HCT116 (cell line): ENCODE results near the gene DDX47. TPM values are rescaled to one million over a fixed set of nuclear protein-coding genes. Genes with fewer than 3 reads are reported as not detected.

ENCODE experiments used
- ATAC-seq: fragments of 200-7000 bp; cut with Tn5 transposase; 2 replicates; pipeline ENCODE4 v1.9.1; 2020; ENCODE audit warnings: mild to moderate bottlenecking, moderate library complexity
- BruUV-seq: library from RNA; stranded (reverse); fragments of 400-500 nt; replicated peaks from 2 replicates; lab custom pipeline; 2021; lab: Mats Ljungman, UMichigan
- CTCF ChIA-PET: fragments of 300-600 bp; sonication (Branson Sonifier 250); formaldehyde crosslinking; loops from one replicate; lab custom pipeline; 2021; ENCODE audit warnings: antibody characterized with exemption; lab: Charles Lee
- POLR2A ChIA-PET: fragments of 300-600, 350-600 bp; sonication (Branson Sonifier 250); formaldehyde crosslinking; loops from one replicate; lab custom pipeline; 2021; ENCODE audit warnings: antibody characterized with exemption; lab: Charles Lee
- RAD21 ChIA-PET, 2 experiments: fragments of 300-600 bp; sonication (Branson Sonifier 250); formaldehyde crosslinking; loops; one replicate each; lab custom pipeline; 2023; ENCODE audit warnings: low total read pairs in 2 of 2; ENCODE audit not compliant: uncharacterized antibody in 2 of 2, unreplicated experiment in 2 of 2, low non-redundant PET in 1 of 2; lab: Charles Lee
- DNase-seq: peaks from one replicate; pipeline ENCODE4 v3.0.0-alpha.2; 2010; ENCODE audit warnings: low read depth, low spot score
- H2AFZ ChIP-seq: fragments of 200-600 bp; shearing (Covaris generic), sonication (generic); 2 replicates; pipeline ENCODE4 v1.6.1; 2017; ENCODE audit warnings: low read depth, mixed run types, mixed read lengths, antibody characterized with exemption, low read length; ENCODE audit not compliant: poor library complexity, severe bottlenecking
- H3K27ac ChIP-seq: 2 replicates; pipeline ENCODE4 v1.5.1; 2012; ENCODE audit warnings: low read depth, low read length
- H3K27me3 ChIP-seq: fragments of 200-600 bp; sonication (generic); 2 replicates; pipeline ENCODE4 v1.6.1; 2016; ENCODE audit warnings: mixed run types, low read length, mixed read lengths; ENCODE audit not compliant: insufficient read depth
- H3K36me3 ChIP-seq, 2 experiments: fragments of 200-500 bp in 1 of 2; fragments of 200-600 bp in 1 of 2; sonication (Bioruptor generic) in 1 of 2; sonication (generic) in 1 of 2; 2 replicates each; pipeline versions ENCODE4 v1.5.1 to v1.6.1; 2014 to 2016; ENCODE audit warnings: low read length in 2 of 2, inconsistent platforms in 1 of 2, mixed read lengths in 1 of 2, mixed run types in 1 of 2; ENCODE audit not compliant: insufficient read depth in 2 of 2, control insufficient read depth in 1 of 2
- H3K4me1 ChIP-seq, 2 experiments: fragments of 200-600 bp in 1 of 2; sonication (generic) in 1 of 2; 2 replicates each; pipeline versions ENCODE4 v1.5.1 to v1.6.1; 2012 to 2017; ENCODE audit warnings: low read length in 2 of 2, inconsistent platforms in 1 of 2, mild to moderate bottlenecking in 1 of 2, mixed read lengths in 1 of 2, mixed run types in 1 of 2, moderate library complexity in 1 of 2; ENCODE audit not compliant: insufficient read depth in 2 of 2, control insufficient read depth in 1 of 2
- H3K4me2 ChIP-seq: fragments of 200-600 bp; sonication (generic); 2 replicates; pipeline ENCODE4 v1.6.1; 2017; ENCODE audit warnings: mixed run types, low read length, mixed read lengths
- H3K4me3 ChIP-seq, 2 experiments: fragments of 200-600 bp in 1 of 2; sonication (generic) in 1 of 2; replicated peaks in 1 of 2; 2 replicates each; pipeline ENCODE4 v1.5.1; 2011 to 2016; ENCODE audit warnings: low read length in 2 of 2, control low read depth in 1 of 2, low read depth in 1 of 2, mild to moderate bottlenecking in 1 of 2, mixed read lengths in 1 of 2, mixed run types in 1 of 2
- H3K79me2 ChIP-seq: fragments of 200-600 bp; sonication (generic); 2 replicates; pipeline ENCODE4 v1.6.1; 2017; ENCODE audit warnings: mild to moderate bottlenecking, mixed run types, low read length, moderate library complexity, mixed read lengths; ENCODE audit not compliant: insufficient read depth
- H3K9ac ChIP-seq: fragments of 200-600 bp; sonication (generic); 2 replicates; pipeline ENCODE4 v1.6.1; 2016; ENCODE audit warnings: low read length, mixed read lengths
- H3K9me2 ChIP-seq: fragments of 200-600 bp; sonication (generic), shearing (Covaris generic); 2 replicates; pipeline ENCODE4 v1.6.1; 2017; ENCODE audit warnings: mixed run types, mild to moderate bottlenecking, moderate library complexity; ENCODE audit not compliant: insufficient read depth
- H3K9me3 ChIP-seq, 2 experiments: fragments of 200-500 bp in 1 of 2; fragments of 200-600 bp in 1 of 2; sonication (Bioruptor generic) in 1 of 2; sonication (generic) in 1 of 2; 2 replicates each; pipeline ENCODE4 v1.6.1; 2014 to 2017; ENCODE audit warnings: low read length in 2 of 2, mixed read lengths in 2 of 2, inconsistent platforms in 1 of 2, low read depth in 1 of 2, mild to moderate bottlenecking in 1 of 2, mixed run types in 1 of 2, moderate library complexity in 1 of 2; ENCODE audit not compliant: control insufficient read depth in 1 of 2, insufficient read depth in 1 of 2
- H4K20me1 ChIP-seq: fragments of 200-600 bp; sonication (generic), shearing (Covaris generic); 2 replicates; pipeline ENCODE4 v1.6.1; 2017; ENCODE audit warnings: mixed run types, mild to moderate bottlenecking, moderate library complexity; ENCODE audit not compliant: insufficient read depth
- ATF3 ChIP-seq: IDR thresholded peaks from 2 replicates; pipeline ENCODE4 v1.6.1; 2012
- CBX3 ChIP-seq: IDR thresholded peaks from 2 replicates; pipeline ENCODE4 v1.6.1; 2012; ENCODE audit warnings: low read depth
- ELF1 ChIP-seq: IDR thresholded peaks from 2 replicates; pipeline ENCODE4 v1.6.1; 2012; ENCODE audit warnings: low read depth, borderline replicate concordance
- EZH2 ChIP-seq: fragments of 200-600 bp; sonication (generic); IDR thresholded peaks from 2 replicates; pipeline ENCODE4 v1.6.1; 2017; ENCODE audit warnings: antibody characterized with exemption, mixed run types
- EZH2phosphoT487 ChIP-seq: fragments of 200-600 bp; IDR thresholded peaks from 2 replicates; pipeline ENCODE4 v1.6.1; 2018; ENCODE audit warnings: antibody characterized with exemption, borderline replicate concordance
- FOSL1 ChIP-seq: IDR thresholded peaks from 2 replicates; pipeline ENCODE4 v1.6.1; 2012; ENCODE audit warnings: low read depth
- POLR2AphosphoS5 ChIP-seq: IDR thresholded peaks from 2 replicates; pipeline ENCODE4 v1.6.1; 2011; ENCODE audit warnings: mild to moderate bottlenecking, low read depth, low read length, moderate library complexity
- RAD21 ChIP-seq: IDR thresholded peaks from 2 replicates; pipeline ENCODE4 v1.6.1; 2012; ENCODE audit warnings: low read depth, mild to moderate bottlenecking
- SIN3A ChIP-seq: IDR thresholded peaks from 2 replicates; pipeline ENCODE4 v1.6.1; 2012; ENCODE audit warnings: low read depth
- SP1 ChIP-seq: IDR thresholded peaks from 2 replicates; pipeline ENCODE4 v1.6.1; 2012; ENCODE audit warnings: low read depth
- SRF ChIP-seq: IDR thresholded peaks from 2 replicates; pipeline ENCODE4 v1.6.1; 2012; ENCODE audit warnings: low read depth
- TCF7L2 ChIP-seq: IDR thresholded peaks from 2 replicates; pipeline ENCODE4 v1.7.0; 2011; ENCODE audit warnings: borderline replicate concordance, inconsistent platforms; ENCODE audit not compliant: insufficient read depth, insufficient read length; ENCODE audit errors: extremely low read depth
- YY1 ChIP-seq: IDR thresholded peaks from 2 replicates; pipeline ENCODE4 v1.6.1; 2011; ENCODE audit warnings: low read length, low read depth, moderate library complexity, mild to moderate bottlenecking; ENCODE audit not compliant: insufficient replicate concordance; ENCODE audit errors: extremely low read depth
- ZFX ChIP-seq: fragments of 450-650 bp; IDR thresholded peaks from 2 replicates; pipeline ENCODE4 v1.6.1; 2017
- ZNF274 ChIP-seq: fragments of 200-500 bp; sonication (Bioruptor generic); IDR thresholded peaks from 2 replicates; pipeline ENCODE4 v1.6.1; 2014; ENCODE audit warnings: mild to moderate bottlenecking, low read depth, low read length, inconsistent platforms
- intact Hi-C: fragments of 100-400 bp; cut with micrococcal nuclease; formaldehyde crosslinking; loops from 2 replicates; pipeline ENCODE4 v1.10.0; 2022
- total RNA-seq: library from RNA; stranded (reverse); gene quantifications from one replicate; pipeline ENCODE4 v1.2.1, GENCODE V29; 2021; ENCODE audit not compliant: unreplicated experiment
- TF ChIP-seq, protein P1 (sequence below), 3 experiments: fragments of 200-600 bp in 1 of 3; sonication (generic) in 1 of 3; IDR thresholded peaks in 2 of 3; conservative IDR thresholded peaks in 1 of 3; 2 replicates each; pipeline ENCODE4 v1.5.1; 2012 to 2017; ENCODE audit warnings: low read depth in 2 of 3, low read length in 2 of 3, antibody characterized with exemption in 1 of 3, borderline replicate concordance in 1 of 3, control low read depth in 1 of 3, mild to moderate bottlenecking in 1 of 3, mixed read lengths in 1 of 3, mixed run types in 1 of 3, moderate library complexity in 1 of 3; ENCODE audit not compliant: insufficient read depth in 1 of 3
- TF ChIP-seq, protein P2 (sequence below): IDR thresholded peaks from 2 replicates; pipeline ENCODE4 v1.6.1; 2011; ENCODE audit warnings: mild to moderate bottlenecking, low read length, moderate library complexity; ENCODE audit not compliant: insufficient replicate concordance; ENCODE audit errors: extremely low read depth
- TF ChIP-seq, protein P3 (sequence below): IDR thresholded peaks from 2 replicates; pipeline ENCODE4 v1.6.1; 2012; ENCODE audit warnings: low read depth

Gene DDX47
- total RNA-seq, 1 experiment from 2014 or later = 103 TPM

- H3K4me2 ChIP-seq = no peak overlapping the region
- intact Hi-C loops = no loop called here
- H3K4me1 ChIP-seq = peaks cover 46 to 59% of the 10 kb centered on the region in 2 experiments
- ChIA-PET RAD21 (no interaction called here), POLR2A (interaction anchor here (1.0 to 1.3 kb wide), 4 partner anchors 12 to 65 kb away, joined by 3 to 4 read pairs (median 3); no protein-coding TSS in a partner anchor), CTCF (interaction anchor here (1.5 kb wide), 1 partner anchor 32 kb away, joined by 3 read pairs; no protein-coding TSS in a partner anchor)
- H2AFZ ChIP-seq = no peak overlapping the region
- H4K20me1 ChIP-seq = no peaks in the 10 kb centered on the region
- BruUV-seq = no TSS peak
- no peak overlapping the region for H3K9ac ChIP-seq
- no peaks in the 10 kb centered on the region for H3K79me2 ChIP-seq
- no peak for DNase-seq
- H3K27ac ChIP-seq = peak overlapping the region; percentile 88; the same call in 1 of the 2 replicates
- no peak for ATAC-seq
- H3K9me2 ChIP-seq = no peaks in the 10 kb centered on the region
- no peaks in the 10 kb centered on the region for H3K9me3 ChIP-seq
- H3K36me3 ChIP-seq = no peaks in the 10 kb centered on the region
- H3K4me3 ChIP-seq = no peak overlapping the region
- H3K27me3 ChIP-seq = no peaks in the 10 kb centered on the region
- no peak for TF ChIP-seq ZNF274
- no peak for TF ChIP-seq SRF
- TF ChIP-seq EZH2phosphoT487 = no peak
- TF ChIP-seq, protein P1, sequence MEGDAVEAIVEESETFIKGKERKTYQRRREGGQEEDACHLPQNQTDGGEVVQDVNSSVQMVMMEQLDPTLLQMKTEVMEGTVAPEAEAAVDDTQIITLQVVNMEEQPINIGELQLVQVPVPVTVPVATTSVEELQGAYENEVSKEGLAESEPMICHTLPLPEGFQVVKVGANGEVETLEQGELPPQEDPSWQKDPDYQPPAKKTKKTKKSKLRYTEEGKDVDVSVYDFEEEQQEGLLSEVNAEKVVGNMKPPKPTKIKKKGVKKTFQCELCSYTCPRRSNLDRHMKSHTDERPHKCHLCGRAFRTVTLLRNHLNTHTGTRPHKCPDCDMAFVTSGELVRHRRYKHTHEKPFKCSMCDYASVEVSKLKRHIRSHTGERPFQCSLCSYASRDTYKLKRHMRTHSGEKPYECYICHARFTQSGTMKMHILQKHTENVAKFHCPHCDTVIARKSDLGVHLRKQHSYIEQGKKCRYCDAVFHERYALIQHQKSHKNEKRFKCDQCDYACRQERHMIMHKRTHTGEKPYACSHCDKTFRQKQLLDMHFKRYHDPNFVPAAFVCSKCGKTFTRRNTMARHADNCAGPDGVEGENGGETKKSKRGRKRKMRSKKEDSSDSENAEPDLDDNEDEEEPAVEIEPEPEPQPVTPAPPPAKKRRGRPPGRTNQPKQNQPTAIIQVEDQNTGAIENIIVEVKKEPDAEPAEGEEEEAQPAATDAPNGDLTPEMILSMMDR (IDR thresholded peaks at IDR 0.05 in 2 of 3, conservative IDR thresholded peaks at IDR 0.05 in 1 of 3; ENCODE audit: borderline replicate concordance in 1 of 3, insufficient read depth in 1 of 3, low read depth in 2 of 3, low read length in 2 of 3) = no peak
- no peak for TF ChIP-seq SP1
- TF ChIP-seq POLR2AphosphoS5 = no peak
- no peak for TF ChIP-seq ELF1
- no peak for TF ChIP-seq ATF3
- TF ChIP-seq EZH2 = no peak
- no peak for TF ChIP-seq SIN3A
- TF ChIP-seq ZFX = no peak
- no peak for TF ChIP-seq CBX3
- no peak for TF ChIP-seq FOSL1
- TF ChIP-seq YY1 = no peak
- no peak for TF ChIP-seq RAD21
- TF ChIP-seq TCF7L2 = no peak
- TF ChIP-seq, protein P2, sequence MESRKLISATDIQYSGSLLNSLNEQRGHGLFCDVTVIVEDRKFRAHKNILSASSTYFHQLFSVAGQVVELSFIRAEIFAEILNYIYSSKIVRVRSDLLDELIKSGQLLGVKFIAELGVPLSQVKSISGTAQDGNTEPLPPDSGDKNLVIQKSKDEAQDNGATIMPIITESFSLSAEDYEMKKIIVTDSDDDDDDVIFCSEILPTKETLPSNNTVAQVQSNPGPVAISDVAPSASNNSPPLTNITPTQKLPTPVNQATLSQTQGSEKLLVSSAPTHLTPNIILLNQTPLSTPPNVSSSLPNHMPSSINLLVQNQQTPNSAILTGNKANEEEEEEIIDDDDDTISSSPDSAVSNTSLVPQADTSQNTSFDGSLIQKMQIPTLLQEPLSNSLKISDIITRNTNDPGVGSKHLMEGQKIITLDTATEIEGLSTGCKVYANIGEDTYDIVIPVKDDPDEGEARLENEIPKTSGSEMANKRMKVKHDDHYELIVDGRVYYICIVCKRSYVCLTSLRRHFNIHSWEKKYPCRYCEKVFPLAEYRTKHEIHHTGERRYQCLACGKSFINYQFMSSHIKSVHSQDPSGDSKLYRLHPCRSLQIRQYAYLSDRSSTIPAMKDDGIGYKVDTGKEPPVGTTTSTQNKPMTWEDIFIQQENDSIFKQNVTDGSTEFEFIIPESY = no peak
- TF ChIP-seq, protein P3, sequence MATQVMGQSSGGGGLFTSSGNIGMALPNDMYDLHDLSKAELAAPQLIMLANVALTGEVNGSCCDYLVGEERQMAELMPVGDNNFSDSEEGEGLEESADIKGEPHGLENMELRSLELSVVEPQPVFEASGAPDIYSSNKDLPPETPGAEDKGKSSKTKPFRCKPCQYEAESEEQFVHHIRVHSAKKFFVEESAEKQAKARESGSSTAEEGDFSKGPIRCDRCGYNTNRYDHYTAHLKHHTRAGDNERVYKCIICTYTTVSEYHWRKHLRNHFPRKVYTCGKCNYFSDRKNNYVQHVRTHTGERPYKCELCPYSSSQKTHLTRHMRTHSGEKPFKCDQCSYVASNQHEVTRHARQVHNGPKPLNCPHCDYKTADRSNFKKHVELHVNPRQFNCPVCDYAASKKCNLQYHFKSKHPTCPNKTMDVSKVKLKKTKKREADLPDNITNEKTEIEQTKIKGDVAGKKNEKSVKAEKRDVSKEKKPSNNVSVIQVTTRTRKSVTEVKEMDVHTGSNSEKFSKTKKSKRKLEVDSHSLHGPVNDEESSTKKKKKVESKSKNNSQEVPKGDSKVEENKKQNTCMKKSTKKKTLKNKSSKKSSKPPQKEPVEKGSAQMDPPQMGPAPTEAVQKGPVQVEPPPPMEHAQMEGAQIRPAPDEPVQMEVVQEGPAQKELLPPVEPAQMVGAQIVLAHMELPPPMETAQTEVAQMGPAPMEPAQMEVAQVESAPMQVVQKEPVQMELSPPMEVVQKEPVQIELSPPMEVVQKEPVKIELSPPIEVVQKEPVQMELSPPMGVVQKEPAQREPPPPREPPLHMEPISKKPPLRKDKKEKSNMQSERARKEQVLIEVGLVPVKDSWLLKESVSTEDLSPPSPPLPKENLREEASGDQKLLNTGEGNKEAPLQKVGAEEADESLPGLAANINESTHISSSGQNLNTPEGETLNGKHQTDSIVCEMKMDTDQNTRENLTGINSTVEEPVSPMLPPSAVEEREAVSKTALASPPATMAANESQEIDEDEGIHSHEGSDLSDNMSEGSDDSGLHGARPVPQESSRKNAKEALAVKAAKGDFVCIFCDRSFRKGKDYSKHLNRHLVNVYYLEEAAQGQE = no peak
These were observed 55.5 kb downstream of the DDX47 start for GRCh38 chr12:12868477-12869235.
